ENCODE data around the gene ULK2.
"Not testable (repeated sequence)": the region's sequence is repeated elsewhere in the genome, so short reads cannot be mapped to it uniquely, and the experiment has no call there.

The ULK2 gene

DNA sequence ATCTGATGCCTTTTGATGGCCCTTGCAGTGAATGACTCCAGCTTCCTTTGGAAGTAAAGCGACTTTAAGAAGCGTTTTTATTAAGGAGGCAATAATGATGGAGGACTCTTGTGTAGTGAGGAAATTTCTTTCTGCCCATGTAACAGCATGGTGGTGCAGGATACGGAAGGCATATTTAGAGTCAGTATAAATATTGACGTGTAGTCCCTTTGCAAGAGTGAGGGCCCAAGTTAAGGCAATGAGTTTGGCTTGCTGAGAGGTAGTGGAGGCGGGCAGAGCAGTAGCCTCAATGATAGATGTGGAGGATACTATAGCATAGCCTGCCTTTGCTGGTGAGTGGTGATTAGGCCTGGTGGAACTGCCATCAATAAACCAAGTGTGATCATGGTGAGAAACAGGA lies 22.3 kb upstream of the ULK2 start:
- H3K18ac ChIP-seq (ENCODE audit: low read depth in 1 of 2, low read length in 2 of 2); H2BK15ac ChIP-seq (ENCODE audit: low read depth, poor library complexity, severe bottlenecking); H2AK5ac ChIP-seq (ENCODE audit: low read length, severe bottlenecking); H3K36me3 ChIP-seq (ENCODE audit: control insufficient read depth in 1 of 2, insufficient read depth in 2 of 2, low read depth in 1 of 2, low read length in 2 of 2); H2BK12ac ChIP-seq (ENCODE audit: low read length in 2 of 2); H2AFZ ChIP-seq (ENCODE audit: low read depth, low read length); H4K8ac ChIP-seq (ENCODE audit: low read length); H3K23ac ChIP-seq (ENCODE audit: low read length in 2 of 2); H3K9ac ChIP-seq (ENCODE audit: low read length); H3K4me2 ChIP-seq (ENCODE audit: low read length, poor library complexity, severe bottlenecking); H4K91ac ChIP-seq (ENCODE audit: low read length); H3K4ac ChIP-seq (ENCODE audit: low read depth in 1 of 2, low read length in 2 of 2); H2BK5ac ChIP-seq (ENCODE audit: low read depth, low read length, poor library complexity, severe bottlenecking); H3K14ac ChIP-seq (ENCODE audit: low read length in 2 of 2); H2BK120ac ChIP-seq (ENCODE audit: low read depth, low read length); H3K4me3 ChIP-seq (ENCODE audit: insufficient read depth in 1 of 2, low read depth in 1 of 2, low read length in 2 of 2); DNase-seq; H3K79me1 ChIP-seq (replicated peaks; ENCODE audit: low read length, poor library complexity, severe bottlenecking); H3K4me1 ChIP-seq (ENCODE audit: control insufficient read depth, insufficient read depth, low read depth, low read length); H3K27me3 ChIP-seq (ENCODE audit: control insufficient read depth in 1 of 2, insufficient read depth in 1 of 2, low read length in 2 of 2); H3K27ac ChIP-seq (ENCODE audit: low read length, poor library complexity, severe bottlenecking); H3K9me3 ChIP-seq (ENCODE audit: control insufficient read depth, low read length): not testable (repeated sequence)
- WGBS, result 96% methylated on average over 5 of the region's 5 CpGs

GRCh38 chr17:19886116-19886515 lies 18.4 kb upstream of the ULK2 start:
- Histone ChIP-seq H3K27ac (ENCODE audit: low read length, poor library complexity, severe bottlenecking) (no peak overlapping the region), H3K4ac (ENCODE audit: low read depth in 1 of 2, low read length in 2 of 2) (no peak overlapping the region)

DNA sequence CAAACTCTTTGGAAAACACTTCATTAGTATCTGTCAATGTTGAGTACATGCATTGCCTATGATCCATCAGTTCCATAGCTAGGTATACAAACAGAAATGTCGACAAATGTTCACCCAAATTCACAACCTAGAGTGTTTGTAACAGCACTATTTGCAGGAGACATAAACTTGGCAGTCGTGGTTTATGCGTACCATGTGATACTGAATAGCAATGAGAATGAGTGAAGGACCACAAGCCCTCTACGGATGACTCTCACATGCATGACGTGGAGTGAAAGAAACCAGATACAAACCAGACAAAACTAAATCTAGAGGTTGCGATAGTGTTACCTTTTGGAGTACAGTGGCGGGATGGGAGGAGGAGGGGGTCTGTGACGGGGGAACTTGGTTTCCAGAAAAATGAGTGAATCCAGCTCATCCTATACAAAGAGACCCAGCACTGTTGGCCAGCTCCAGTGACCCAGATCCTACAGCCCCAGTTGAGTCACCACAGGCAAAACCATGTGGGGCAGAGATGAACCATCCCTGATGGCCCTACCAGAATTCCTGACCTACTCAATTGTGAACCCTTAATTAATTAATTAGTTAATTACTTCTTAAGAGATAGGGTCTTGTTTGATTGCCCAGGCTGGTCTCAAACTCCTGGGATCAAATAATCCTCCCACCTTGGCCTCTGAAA lies 15.9 kb upstream of the ULK2 start:
- H2BK12ac ChIP-seq (ENCODE audit: low read length in 2 of 2), result no peak overlapping the region
- H3K36me3 ChIP-seq (ENCODE audit: control insufficient read depth in 1 of 2, insufficient read depth in 2 of 2, low read depth in 1 of 2, low read length in 2 of 2), result no peaks in the 10 kb centered on the region
- H3K79me1 ChIP-seq (replicated peaks; ENCODE audit: low read length, poor library complexity, severe bottlenecking), result no peaks in the 10 kb centered on the region
- H2BK120ac ChIP-seq (ENCODE audit: low read depth, low read length), result no peak overlapping the region
- H2BK5ac ChIP-seq (ENCODE audit: low read depth, low read length, poor library complexity, severe bottlenecking), result no peak overlapping the region
- no peak overlapping the region for H2AK5ac ChIP-seq (ENCODE audit: low read length, severe bottlenecking)
- H3K4ac ChIP-seq (ENCODE audit: low read depth in 1 of 2, low read length in 2 of 2), result no peak overlapping the region
- H2AFZ ChIP-seq (ENCODE audit: low read depth, low read length), result no peak overlapping the region
- H3K14ac ChIP-seq (ENCODE audit: low read length in 2 of 2), result no peak overlapping the region
- H3K9ac ChIP-seq (ENCODE audit: low read length), result no peak overlapping the region
- no peaks in the 10 kb centered on the region for H3K9me3 ChIP-seq (ENCODE audit: control insufficient read depth, low read length)
- H3K23ac ChIP-seq (ENCODE audit: low read length in 2 of 2), result no peak overlapping the region
- H4K91ac ChIP-seq (ENCODE audit: low read length), result no peak overlapping the region
- no peak overlapping the region for H4K8ac ChIP-seq (ENCODE audit: low read length)
- peaks cover 0 to 6% of the 10 kb centered on the region in 2 experiments for H3K27me3 ChIP-seq (ENCODE audit: control insufficient read depth in 1 of 2, insufficient read depth in 1 of 2, low read length in 2 of 2)
- 90% methylated on average over 7 of the region's 8 CpGs for WGBS
- no peak overlapping the region for H3K27ac ChIP-seq (ENCODE audit: low read length, poor library complexity, severe bottlenecking)
- H3K4me3 ChIP-seq (ENCODE audit: insufficient read depth in 1 of 2, low read depth in 1 of 2, low read length in 2 of 2), result no peak overlapping the region
- H2BK15ac ChIP-seq (ENCODE audit: low read depth, poor library complexity, severe bottlenecking), result no peak overlapping the region
- no peak overlapping the region for H3K4me2 ChIP-seq (ENCODE audit: low read length, poor library complexity, severe bottlenecking)
- H3K18ac ChIP-seq (ENCODE audit: low read depth in 1 of 2, low read length in 2 of 2), result no peak overlapping the region
- no peak for DNase-seq
- no peaks in the 10 kb centered on the region for H3K4me1 ChIP-seq (ENCODE audit: control insufficient read depth, insufficient read depth, low read depth, low read length)

More at GRCh38 chr17:19886116-19886515, 18.4 kb upstream of the ULK2 start:
- H3K14ac ChIP-seq (ENCODE audit: low read length in 2 of 2), result no peak overlapping the region
- no peak overlapping the region for H3K4me2 ChIP-seq (ENCODE audit: low read length, poor library complexity, severe bottlenecking)
- DNase-seq, result no peak
- H3K27me3 ChIP-seq (ENCODE audit: control insufficient read depth in 1 of 2, insufficient read depth in 1 of 2, low read length in 2 of 2), result no peaks in the 10 kb centered on the region
- no peak overlapping the region for H2AFZ ChIP-seq (ENCODE audit: low read depth, low read length)
- no peaks in the 10 kb centered on the region for H3K4me1 ChIP-seq (ENCODE audit: control insufficient read depth, insufficient read depth, low read depth, low read length)
- no peaks in the 10 kb centered on the region for H3K36me3 ChIP-seq (ENCODE audit: control insufficient read depth in 1 of 2, insufficient read depth in 2 of 2, low read depth in 1 of 2, low read length in 2 of 2)
- no peak overlapping the region for H2AK5ac ChIP-seq (ENCODE audit: low read length, severe bottlenecking)
- H4K8ac ChIP-seq (ENCODE audit: low read length), result no peak overlapping the region
- no peak overlapping the region for H2BK5ac ChIP-seq (ENCODE audit: low read depth, low read length, poor library complexity, severe bottlenecking)
- H3K4me3 ChIP-seq (ENCODE audit: insufficient read depth in 1 of 2, low read depth in 1 of 2, low read length in 2 of 2), result no peak overlapping the region
- no peak overlapping the region for H2BK15ac ChIP-seq (ENCODE audit: low read depth, poor library complexity, severe bottlenecking)
- H2BK12ac ChIP-seq (ENCODE audit: low read length in 2 of 2), result no peak overlapping the region
- no peaks in the 10 kb centered on the region for H3K79me1 ChIP-seq (replicated peaks; ENCODE audit: low read length, poor library complexity, severe bottlenecking)
- no peak overlapping the region for H2BK120ac ChIP-seq (ENCODE audit: low read depth, low read length)
- peaks cover 3% of the 10 kb centered on the region for H3K9me3 ChIP-seq (ENCODE audit: control insufficient read depth, low read length)
- no peak overlapping the region for H3K18ac ChIP-seq (ENCODE audit: low read depth in 1 of 2, low read length in 2 of 2)
- no peak overlapping the region for H4K91ac ChIP-seq (ENCODE audit: low read length)
- no peak overlapping the region for H3K23ac ChIP-seq (ENCODE audit: low read length in 2 of 2)
- no peak overlapping the region for H3K9ac ChIP-seq (ENCODE audit: low read length)

- H2AFZ ChIP-seq (ENCODE audit: low read depth, low read length), result no peak overlapping the region
- no peak overlapping the region for H3K27ac ChIP-seq (ENCODE audit: low read length, poor library complexity, severe bottlenecking)
- no peak overlapping the region for H3K4ac ChIP-seq (ENCODE audit: low read depth in 1 of 2, low read length in 2 of 2)
- H3K18ac ChIP-seq (ENCODE audit: low read depth in 1 of 2, low read length in 2 of 2), result no peak overlapping the region
- no peak overlapping the region for H2BK5ac ChIP-seq (ENCODE audit: low read depth, low read length, poor library complexity, severe bottlenecking)
- H3K27me3 ChIP-seq (ENCODE audit: control insufficient read depth in 1 of 2, insufficient read depth in 1 of 2, low read length in 2 of 2), result peaks cover 5 to 6% of the 10 kb centered on the region in 2 experiments
- WGBS, result 89% methylated on average over 2 of the region's 4 CpGs
- H3K4me2 ChIP-seq (ENCODE audit: low read length, poor library complexity, severe bottlenecking), result no peak overlapping the region
- no peak overlapping the region for H3K23ac ChIP-seq (ENCODE audit: low read length in 2 of 2)
- no peaks in the 10 kb centered on the region for H3K36me3 ChIP-seq (ENCODE audit: control insufficient read depth in 1 of 2, insufficient read depth in 2 of 2, low read depth in 1 of 2, low read length in 2 of 2)
- no peak overlapping the region for H2BK15ac ChIP-seq (ENCODE audit: low read depth, poor library complexity, severe bottlenecking)
- H2BK12ac ChIP-seq (ENCODE audit: low read length in 2 of 2), result no peak overlapping the region
- no peak overlapping the region for H2BK120ac ChIP-seq (ENCODE audit: low read depth, low read length)
- no peak overlapping the region for H3K14ac ChIP-seq (ENCODE audit: low read length in 2 of 2)
- DNase-seq, result no peak
- H3K9me3 ChIP-seq (ENCODE audit: control insufficient read depth, low read length), result no peaks in the 10 kb centered on the region
- no peak overlapping the region for H3K9ac ChIP-seq (ENCODE audit: low read length)
- no peak overlapping the region for H4K8ac ChIP-seq (ENCODE audit: low read length)
- H2AK5ac ChIP-seq (ENCODE audit: low read length, severe bottlenecking), result no peak overlapping the region
- no peak overlapping the region for H3K4me3 ChIP-seq (ENCODE audit: insufficient read depth in 1 of 2, low read depth in 1 of 2, low read length in 2 of 2)
- H4K91ac ChIP-seq (ENCODE audit: low read length), result no peak overlapping the region
- no peaks in the 10 kb centered on the region for H3K4me1 ChIP-seq (ENCODE audit: control insufficient read depth, insufficient read depth, low read depth, low read length)
- H3K79me1 ChIP-seq (replicated peaks; ENCODE audit: low read length, poor library complexity, severe bottlenecking), result no peaks in the 10 kb centered on the region
These were observed 12.7 kb upstream of the ULK2 start for GRCh38 chr17:19880393-19880792.

All from mesenchymal stem cell (in vitro differentiated cells and primary cell).